Measurements from ENCODE around the gene ENOPH1. TPM values are rescaled to one million over a fixed set of nuclear protein-coding genes. Genes with fewer than 3 reads are reported as not detected.
"Not testable (repeated sequence)": the region's sequence is repeated elsewhere in the genome, so short reads cannot be mapped to it uniquely, and the experiment has no call there.

Gene ENOPH1
- total and polyA plus RNA-seq, 9 of the 15 experiments (the other 6 are each of a cell fraction or from before 2014, with no cell fraction given): 29.8 to 71.4 (median 48.9) TPM

- BruUV-seq (replicated peaks): no TSS peak
- intact Hi-C loops (cut with micrococcal nuclease) (no loop called here), in situ Hi-C loops (cut with MboI) (no loop called here)
- Histone ChIP-seq H4K20me1 (replicated peaks; ENCODE audit: control insufficient read depth, insufficient read depth, low read length) (no peaks in the 10 kb centered on the region), H3K27ac (ENCODE audit: extremely low read depth, low read depth, low read length) (no peak overlapping the region), H3K9ac (ENCODE audit: insufficient read depth in 1 of 2, low read depth in 2 of 2, low read length in 2 of 2) (no peak overlapping the region), H3K79me2 (ENCODE audit: control insufficient read depth, insufficient read depth, low read length) (no peaks in the 10 kb centered on the region), H3K4me3 (no peak overlapping the region), H3K27me3 (ENCODE audit: control insufficient read depth in 2 of 2, insufficient read depth in 2 of 2, low read length in 2 of 2) (no peaks in the 10 kb centered on the region), H3K9me3 (replicated peaks; ENCODE audit: control insufficient read depth, insufficient read depth, low read depth, low read length) (no peaks in the 10 kb centered on the region), H3K36me3 (ENCODE audit: control insufficient read depth, insufficient read depth, low read length) (no peaks in the 10 kb centered on the region), H3K4me2 (ENCODE audit: insufficient read depth, low read length) (no peak overlapping the region), H3K4me1 (replicated peaks in 1 of 2; ENCODE audit: control insufficient read depth in 2 of 2, insufficient read depth in 2 of 2, low read length in 2 of 2) (peaks cover 0 to 5% of the 10 kb centered on the region in 2 experiments; a peak in 2 of 5 replicates), H3K9me1 (ENCODE audit: control insufficient read depth, insufficient read depth, low read length) (no peaks in the 10 kb centered on the region), H2AFZ (ENCODE audit: low read depth, low read length) (no peak overlapping the region)
- ChIA-PET POLR2A (interaction anchor here (1.7 kb wide), 1 partner anchor 9 kb away, joined by 8 read pairs; the partner anchor contains the start of gene HNRNPD), CTCF (ENCODE audit: low intra/inter-chr PET ratio) (no interaction called here)
- no peak for FAIRE-seq
- no peak for DNase-seq (ENCODE audit: extremely low read depth in 1 of 4, low spot score in 3 of 4)
- TF ChIP-seq, protein P1, sequence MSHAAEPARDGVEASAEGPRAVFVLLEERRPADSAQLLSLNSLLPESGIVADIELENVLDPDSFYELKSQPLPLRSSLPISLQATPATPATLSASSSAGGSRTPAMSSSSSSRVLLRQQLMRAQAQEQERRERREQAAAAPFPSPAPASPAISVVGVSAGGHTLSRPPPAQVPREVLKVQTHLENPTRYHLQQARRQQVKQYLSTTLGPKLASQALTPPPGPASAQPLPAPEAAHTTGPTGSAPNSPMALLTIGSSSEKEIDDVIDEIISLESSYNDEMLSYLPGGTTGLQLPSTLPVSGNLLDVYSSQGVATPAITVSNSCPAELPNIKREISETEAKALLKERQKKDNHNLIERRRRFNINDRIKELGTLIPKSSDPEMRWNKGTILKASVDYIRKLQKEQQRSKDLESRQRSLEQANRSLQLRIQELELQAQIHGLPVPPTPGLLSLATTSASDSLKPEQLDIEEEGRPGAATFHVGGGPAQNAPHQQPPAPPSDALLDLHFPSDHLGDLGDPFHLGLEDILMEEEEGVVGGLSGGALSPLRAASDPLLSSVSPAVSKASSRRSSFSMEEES (CRISPR knock-in tag; IDR thresholded peaks at IDR 0.05): peak; percentile 32; the same call in 1 of the 2 replicates
- no peak for TF ChIP-seq ZNF12 (CRISPR knock-in tag; IDR thresholded peaks at IDR 0.05)
- no peak for TF ChIP-seq RNF219 (CRISPR knock-in tag; IDR thresholded peaks at IDR 0.05)
- TF ChIP-seq JUND (IDR thresholded peaks at IDR 0.05; ENCODE audit: borderline replicate concordance, low read depth, low read length): no peak
- no peak for TF ChIP-seq JUND (tag; IDR thresholded peaks at IDR 0.05; ENCODE audit: borderline replicate concordance, low read depth, low read length)
- TF ChIP-seq HDAC1 (IDR thresholded peaks at IDR 0.05): no peak
- 32% methylated on average over 2 of the region's 2 CpGs for WGBS (ENCODE audit: insufficient coverage, low coverage, missing lambda C conversion rate)
- no peak for ATAC-seq
These were observed 47.6 kb upstream of the ENOPH1 start for GRCh38 chr4:82382751-82383150.

DNA sequence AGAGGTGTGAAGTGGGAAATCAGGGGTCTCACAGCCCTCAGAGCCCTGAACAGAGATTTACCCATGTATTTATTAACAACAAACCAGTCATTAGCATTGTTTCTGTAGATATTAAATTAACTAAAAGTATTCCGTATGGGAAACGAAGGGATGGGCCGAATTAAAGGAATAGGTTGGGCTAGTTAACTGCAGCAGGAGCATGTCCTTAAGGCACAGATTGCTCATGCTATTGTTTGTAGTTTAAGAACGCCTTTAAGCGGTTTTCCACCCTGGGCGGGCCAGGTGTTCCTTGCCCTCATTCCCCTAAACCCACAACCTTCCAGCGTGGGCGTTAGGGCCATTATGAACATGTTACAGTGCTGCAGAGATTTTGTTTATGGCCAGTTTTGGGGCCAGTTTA, 44.1 kb upstream of the ENOPH1 start:
- H3K27ac ChIP-seq (ENCODE audit: extremely low read depth, low read depth, low read length); BruUV-seq (replicated peaks); CTCF ChIA-PET (ENCODE audit: low intra/inter-chr PET ratio); H3K9me3 ChIP-seq (replicated peaks; ENCODE audit: control insufficient read depth, insufficient read depth, low read depth, low read length); DNase-seq (ENCODE audit: extremely low read depth in 1 of 4, low spot score in 3 of 4); H3K79me2 ChIP-seq (ENCODE audit: control insufficient read depth, insufficient read depth, low read length); H3K4me2 ChIP-seq (ENCODE audit: insufficient read depth, low read length); H3K9ac ChIP-seq (ENCODE audit: insufficient read depth in 1 of 2, low read depth in 2 of 2, low read length in 2 of 2); H3K4me3 ChIP-seq; H3K27me3 ChIP-seq (ENCODE audit: control insufficient read depth in 2 of 2, insufficient read depth in 2 of 2, low read length in 2 of 2); in situ Hi-C loops (cut with MboI); H3K4me1 ChIP-seq (replicated peaks in 1 of 2; ENCODE audit: control insufficient read depth in 2 of 2, insufficient read depth in 2 of 2, low read length in 2 of 2); FAIRE-seq; intact Hi-C loops (cut with micrococcal nuclease); H2AFZ ChIP-seq (ENCODE audit: low read depth, low read length); ATAC-seq; H3K9me1 ChIP-seq (ENCODE audit: control insufficient read depth, insufficient read depth, low read length); H3K36me3 ChIP-seq (ENCODE audit: control insufficient read depth, insufficient read depth, low read length); H4K20me1 ChIP-seq (replicated peaks; ENCODE audit: control insufficient read depth, insufficient read depth, low read length): not testable (repeated sequence)
- WGBS (ENCODE audit: insufficient coverage, low coverage, missing lambda C conversion rate): 24% methylated on average over 8 of the region's 8 CpGs
- POLR2A ChIA-PET: interaction anchor here (0.9 kb wide), 1 partner anchor 10 kb away, joined by 3 read pairs; no protein-coding TSS in a partner anchor
